Transverse colon (tissue), 4 donors: Measurements from ENCODE around the gene HBG1. TPM values are rescaled to one million over a fixed set of nuclear protein-coding genes. Genes with fewer than 3 reads are reported as not detected.

Experiments used
- DNase-seq: peaks from one replicate; pipeline ENCODE4 v3.0.0-alpha.2; 2019
- H3K27ac ChIP-seq, 4 donors: fragments of 200-600 bp; sonication (generic); 2 replicates each; pipeline ENCODE4 v1.5.1; 2016 to 2018; ENCODE audit warnings: inconsistent platforms in 4 of 4
- H3K27me3 ChIP-seq: fragments of 200-600 bp; sonication (generic); 2 replicates; pipeline ENCODE4 v1.5.1; 2017; ENCODE audit warnings: inconsistent platforms
- H3K36me3 ChIP-seq, 4 donors: fragments of 200-600 bp; sonication (generic); 2 replicates each; pipeline ENCODE4 v1.5.1; 2017 to 2019; ENCODE audit warnings: inconsistent platforms in 4 of 4
- H3K4me1 ChIP-seq, 4 donors: fragments of 200-600 bp; sonication (generic); 2 replicates each; pipeline ENCODE4 v1.5.1; 2017 to 2020; ENCODE audit warnings: inconsistent platforms in 4 of 4
- H3K4me3 ChIP-seq, 4 donors: fragments of 200-600 bp; sonication (generic); 1 replicate in 1 of 4; 2 replicates in 3 of 4; pipeline versions ENCODE4 v1.5.1 to v1.6.1; 2017 to 2019; ENCODE audit warnings: inconsistent platforms in 4 of 4
- H3K9me3 ChIP-seq, 2 donors: fragments of 200-600 bp; sonication (generic); 2 replicates each; pipeline ENCODE4 v1.5.1; 2017 to 2019; ENCODE audit warnings: inconsistent platforms in 2 of 2
- CTCF ChIP-seq, 5 experiments: fragments of 200-600 bp in 3 of 5; fragments of 450-650 bp in 2 of 5; sonication (generic) in 3 of 5; IDR thresholded peaks; 1 replicate in 2 of 5; 2 replicates in 3 of 5; pipeline ENCODE4 v1.5.1; 2016 to 2017; ENCODE audit warnings: antibody characterized with exemption in 5 of 5, inconsistent platforms in 3 of 5, mild to moderate bottlenecking in 2 of 5, moderate library complexity in 1 of 5
- EP300 ChIP-seq: sonication (generic); formaldehyde crosslinking; IDR thresholded peaks from one replicate; pipeline ENCODE4 v1.6.1; 2017; ENCODE audit warnings: antibody characterized with exemption, low read depth
- POLR2A ChIP-seq: fragments of 450-650 bp; IDR thresholded peaks from one replicate; pipeline ENCODE4 v1.6.1; 2016; ENCODE audit warnings: antibody characterized with exemption, mild to moderate bottlenecking, moderate library complexity
- POLR2AphosphoS5 ChIP-seq, 3 donors: sonication (generic); formaldehyde crosslinking; IDR thresholded peaks; one replicate each; pipeline ENCODE4 v1.6.1; 2016; ENCODE audit warnings: antibody characterized with exemption in 3 of 3
- WGBS, 2 donors: methylation state at CpG; one replicate each; pipeline ENCODE4 v1.1.5; 2018; ENCODE audit warnings: low coverage in 1 of 2; 5-methylcytosine and 5-hydroxymethylcytosine counted together
- in situ Hi-C, 4 donors: fragments of 200-750 bp; cut with MboI; loops; one replicate each; pipeline versions ENCODE4 v1.15.0 to v1.15.1; 2017; ENCODE audit warnings: low sequenced_read_pairs in 3 of 4, low pct_ligation_motif_present in 1 of 4, low pct_unique_long_range_greater_than_20kb in 1 of 4
- intact Hi-C: fragments of 100-400 bp; cut with DNase I; formaldehyde crosslinking; loops from one replicate; pipeline ENCODE4 v1.15.1; 2023; ENCODE audit warnings: low total_unique reads
- total RNA-seq, 4 donors: library from RNA; depleted of rRNA; stranded (reverse); fragments of >200 nt; gene quantifications; one replicate each; pipeline ENCODE4 v1.1.0, GENCODE V29; 2016

Gene HBG1
- total RNA-seq, 4 donors from 2014 or later: not detected

GRCh38 chr11:5235364-5236095 lies 14.1 kb downstream of the HBG1 start:
- WGBS, 2 donors: 77 to 86% methylated on average over 5 of the region's 5 CpGs
- H3K4me1 ChIP-seq: no peaks in the 10 kb centered on the region
- H3K9me3 ChIP-seq: no peaks in the 10 kb centered on the region
- H3K27me3 ChIP-seq: no peaks in the 10 kb centered on the region
- H3K27ac ChIP-seq: no peak overlapping the region
- TF ChIP-seq POLR2A: no peak
- TF ChIP-seq EP300: no peak
- no peak for TF ChIP-seq CTCF (IDR thresholded peaks at IDR 0.05)
- no peak for TF ChIP-seq POLR2AphosphoS5 (IDR thresholded peaks at IDR 0.05)
- no peak for DNase-seq
- in situ Hi-C loops: no loop called here
- H3K4me3 ChIP-seq: no peak overlapping the region
- intact Hi-C loops: no loop called here
- no peaks in the 10 kb centered on the region for H3K36me3 ChIP-seq

DNA sequence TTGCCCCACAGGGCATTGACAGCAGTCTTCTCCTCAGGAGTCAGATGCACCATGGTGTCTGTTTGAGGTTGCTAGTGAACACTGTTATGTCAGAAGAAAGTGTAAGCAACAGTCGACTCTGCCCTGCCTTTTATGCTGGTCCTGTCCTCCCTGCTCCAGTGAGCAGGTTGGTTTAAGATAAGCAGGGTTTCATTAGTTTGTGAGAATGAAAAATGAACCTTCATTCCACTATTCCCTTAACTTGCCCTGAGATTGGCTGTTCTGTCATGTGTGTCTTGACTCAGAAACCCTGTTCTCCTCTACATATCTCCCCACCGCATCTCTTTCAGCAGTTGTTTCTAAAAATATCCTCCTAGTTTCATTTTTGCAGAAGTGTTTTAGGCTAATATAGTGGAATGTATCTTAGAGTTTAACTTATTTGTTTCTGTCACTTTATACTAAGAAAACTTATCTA lies 15.2 kb downstream of the HBG1 start, which contains the start of gene HBD:
Gene HBD (minus strand): TSS at position 103 of the 454 bp plus-strand sequence. CDS start 50 bp downstream, at position 53.
- Histone ChIP-seq H3K27ac (no peak within 1 kb of the TSS), H3K27me3 (no peaks in the 10 kb centered on the region), H3K9me3 (no peaks in the 10 kb centered on the region), H3K4me1 (no peaks in the 10 kb centered on the region), H3K4me3 (no peak within 1 kb of the TSS), H3K36me3 (no peaks in the 10 kb centered on the region)
- intact Hi-C loops: no loop called here
- no peak for DNase-seq
- 41 to 75% methylated on average over 1 to 2 of the region's 2 CpGs for WGBS, 2 donors
- no peak for TF ChIP-seq CTCF (IDR thresholded peaks at IDR 0.05)
- no peak for TF ChIP-seq EP300
- TF ChIP-seq POLR2A: no peak
- no peak for TF ChIP-seq POLR2AphosphoS5 (IDR thresholded peaks at IDR 0.05)
- in situ Hi-C loops: no loop called here

DNA sequence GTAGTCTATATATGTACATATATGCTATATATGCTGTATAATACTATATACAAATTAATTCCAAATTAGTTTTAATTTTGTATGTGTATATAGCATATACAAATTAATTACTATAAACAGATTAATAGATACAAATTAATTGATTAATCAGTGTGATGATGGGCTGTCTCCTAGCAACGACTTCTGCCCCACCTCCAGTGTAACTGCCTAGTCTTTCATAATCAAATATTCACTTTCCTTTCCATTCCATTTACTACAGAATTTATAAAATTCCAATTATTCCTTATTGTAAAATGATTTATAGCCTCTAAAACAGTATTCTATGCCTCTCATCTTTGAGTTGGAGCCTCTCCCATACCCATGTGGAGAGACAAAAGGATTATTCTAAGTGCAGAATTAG lies 16.4 kb downstream of the HBG1 start:
- Histone ChIP-seq H3K27ac (no peak overlapping the region), H3K4me1 (no peaks in the 10 kb centered on the region), H3K27me3 (no peaks in the 10 kb centered on the region), H3K36me3 (no peaks in the 10 kb centered on the region), H3K9me3 (no peaks in the 10 kb centered on the region), H3K4me3 (no peak overlapping the region)
- DNase-seq: no peak
- 40 to 43% methylated on average over 1 of the region's 1 CpG for WGBS, 2 donors
- intact Hi-C loops (no loop called here), in situ Hi-C loops (no loop called here)
- TF ChIP-seq CTCF (IDR thresholded peaks at IDR 0.05) (no peak), POLR2A (no peak), POLR2AphosphoS5 (IDR thresholded peaks at IDR 0.05) (no peak), EP300 (no peak)

- intact Hi-C loops (no loop called here), in situ Hi-C loops (no loop called here)
- Histone ChIP-seq H3K4me1 (no peaks in the 10 kb centered on the region), H3K27ac (no peak overlapping the region), H3K4me3 (no peak overlapping the region), H3K27me3 (no peaks in the 10 kb centered on the region), H3K36me3 (no peaks in the 10 kb centered on the region), H3K9me3 (no peaks in the 10 kb centered on the region)
- WGBS, 2 donors: 97% methylated on average over 2 of the region's 2 CpGs; no CpG with 5 or more reads in 1 of the 2 donors
- no peak for DNase-seq
- no peak for TF ChIP-seq POLR2AphosphoS5 (IDR thresholded peaks at IDR 0.05)
- no peak for TF ChIP-seq EP300
- TF ChIP-seq POLR2A: no peak
- no peak for TF ChIP-seq CTCF (IDR thresholded peaks at IDR 0.05)
These were observed 16.8 kb downstream of the HBG1 start for GRCh38 chr11:5232821-5233220.
